Peyer's patch (tissue), 4 donors: ENCODE results near the gene CACNG1.

Experiments
- CTCF ChIP-seq, 6 experiments: fragments of 450-650 bp in 4 of 6; fragments of 200-600 bp in 2 of 6; sonication (generic) in 1 of 6; IDR thresholded peaks; one replicate each; pipeline ENCODE4 v1.5.1; 2017 to 2019; ENCODE audit warnings: antibody characterized with exemption in 6 of 6, mild to moderate bottlenecking in 3 of 6, moderate library complexity in 1 of 6
- POLR2A ChIP-seq, 2 donors: fragments of 450-650 bp; IDR thresholded peaks; one replicate each; pipeline ENCODE4 v1.5.1; 2017; ENCODE audit warnings: antibody characterized with exemption in 2 of 2, mild to moderate bottlenecking in 2 of 2, moderate library complexity in 2 of 2

- TF ChIP-seq CTCF (IDR thresholded peaks at IDR 0.05) (no peak), POLR2A (IDR thresholded peaks at IDR 0.05) (no peak)
Observed at GRCh38 chr17:67072885-67073284, 28.5 kb downstream of the CACNG1 start.
